BLaER1 treated with 17β-estradiol and CSF1 and Interleukin-3, amounts not matched to agents 10 nM and 100 nM (cell line): Measurements from ENCODE around the gene CORO1A.
A peak's percentile ranks its signal among the peaks of the same experiment; 100 is the strongest.

Experiments used
- H3K27ac ChIP-seq, 11 experiments: shearing (Covaris generic); formaldehyde crosslinking; 2 replicates each; pipeline ENCODE4 v1.8.1; 2022
- H3K27me3 ChIP-seq, 11 experiments: shearing (Covaris generic); formaldehyde crosslinking; 2 replicates each; pipeline ENCODE4 v1.8.1; 2022
- H3K36me3 ChIP-seq, 11 experiments: shearing (Covaris generic); formaldehyde crosslinking; 2 replicates each; pipeline ENCODE4 v1.8.1; 2022
- H3K4me1 ChIP-seq, 10 experiments: shearing (Covaris generic); formaldehyde crosslinking; 2 replicates each; pipeline ENCODE4 v1.8.1; 2022
- H3K4me2 ChIP-seq, 11 experiments: shearing (Covaris generic); formaldehyde crosslinking; 2 replicates each; pipeline ENCODE4 v1.8.1; 2022
- H3K4me3 ChIP-seq, 10 experiments: shearing (Covaris generic); formaldehyde crosslinking; 2 replicates each; pipeline ENCODE4 v1.8.1; 2022
- H3K9ac ChIP-seq, 11 experiments: shearing (Covaris generic); formaldehyde crosslinking; 2 replicates each; pipeline ENCODE4 v1.8.1; 2022
- H3K9me3 ChIP-seq, 11 experiments: shearing (Covaris generic); formaldehyde crosslinking; replicated peaks in 1 of 11; 2 replicates each; pipeline ENCODE4 v1.8.1; 2022
- H4K20me1 ChIP-seq, 11 experiments: shearing (Covaris generic); formaldehyde crosslinking; 2 replicates each; pipeline ENCODE4 v1.8.1; 2022
- Cebpa-rat ChIP-seq, 11 experiments: shearing (Covaris generic); IDR thresholded peaks; 2 replicates each; pipeline ENCODE4 v1.8.1; 2022

Gene CORO1A

DNA sequence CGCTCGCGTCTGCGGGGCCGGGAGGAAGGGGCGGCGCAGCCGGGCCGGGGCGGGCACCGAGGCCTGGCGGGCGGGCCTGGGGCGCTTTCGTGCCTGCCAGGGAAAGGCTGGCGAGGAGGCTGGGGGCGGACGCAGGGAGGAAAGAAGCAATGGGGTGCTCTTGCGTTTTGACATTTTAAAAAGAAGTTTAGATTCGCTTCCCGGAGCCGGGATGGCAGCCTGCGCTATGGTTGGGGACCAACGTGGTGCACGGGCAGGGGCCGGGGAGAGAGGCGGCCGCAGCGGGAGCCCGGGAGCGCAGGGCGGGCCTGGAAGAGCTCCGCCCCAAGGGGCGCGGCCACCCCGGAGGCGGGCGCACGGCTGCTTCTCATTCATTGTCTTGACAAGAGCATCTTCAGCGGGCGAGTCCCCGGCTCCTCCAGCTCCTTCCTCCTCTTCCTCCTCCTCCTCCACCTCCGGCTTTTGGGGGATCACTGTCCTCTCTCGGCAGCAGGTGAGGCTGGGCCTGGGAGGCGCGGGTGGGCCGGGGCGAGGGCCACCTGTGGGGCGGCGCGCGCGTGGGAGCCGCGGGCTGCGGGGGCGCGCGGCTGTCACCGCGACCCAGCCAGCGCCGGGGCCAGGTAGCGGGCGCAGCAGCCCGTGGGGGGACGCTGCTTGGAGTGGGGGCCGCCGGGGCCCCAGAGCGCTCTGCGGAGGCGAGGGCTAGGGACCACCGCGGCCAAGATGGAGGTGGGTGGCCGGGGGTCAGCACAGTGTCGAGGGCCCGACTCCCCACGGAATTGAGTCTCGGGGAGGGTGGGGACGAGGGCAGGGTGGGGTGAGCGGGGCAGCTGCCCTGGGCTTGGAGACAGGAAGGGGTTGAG, at the start of gene CORO1A:
CORO1A (plus strand) TSS at position 370 of the 863 bp plus-strand sequence. CDS start 1,608 bp downstream, outside the sequence.
- no peaks in the 10 kb centered on the region for H3K27me3 ChIP-seq
- peaks cover 5 to 43% (median 30%) of the 10 kb centered on the region in 11 experiments; a peak in 18 of 22 replicates for H4K20me1 ChIP-seq
- H3K4me2 ChIP-seq, result peak within 1 kb of the TSS; percentile 91 to 100 (median 99)
- peaks cover 10 to 44% (median 24%) of the 10 kb centered on the region in 11 experiments for H3K36me3 ChIP-seq
- H3K9me3 ChIP-seq, result no peaks in the 10 kb centered on the region
- H3K27ac ChIP-seq, result peak within 1 kb of the TSS; percentile 77 to 98 (median 93)
- peak within 1 kb of the TSS; percentile 86 to 97 (median 92) for H3K9ac ChIP-seq
- peaks cover 33 to 44% (median 39%) of the 10 kb centered on the region in 10 experiments for H3K4me1 ChIP-seq
- peak within 1 kb of the TSS; percentile 88 to 100 (median 97) for H3K4me3 ChIP-seq
- no peak for TF ChIP-seq Cebpa-rat (IDR thresholded peaks at IDR 0.05)

DNA sequence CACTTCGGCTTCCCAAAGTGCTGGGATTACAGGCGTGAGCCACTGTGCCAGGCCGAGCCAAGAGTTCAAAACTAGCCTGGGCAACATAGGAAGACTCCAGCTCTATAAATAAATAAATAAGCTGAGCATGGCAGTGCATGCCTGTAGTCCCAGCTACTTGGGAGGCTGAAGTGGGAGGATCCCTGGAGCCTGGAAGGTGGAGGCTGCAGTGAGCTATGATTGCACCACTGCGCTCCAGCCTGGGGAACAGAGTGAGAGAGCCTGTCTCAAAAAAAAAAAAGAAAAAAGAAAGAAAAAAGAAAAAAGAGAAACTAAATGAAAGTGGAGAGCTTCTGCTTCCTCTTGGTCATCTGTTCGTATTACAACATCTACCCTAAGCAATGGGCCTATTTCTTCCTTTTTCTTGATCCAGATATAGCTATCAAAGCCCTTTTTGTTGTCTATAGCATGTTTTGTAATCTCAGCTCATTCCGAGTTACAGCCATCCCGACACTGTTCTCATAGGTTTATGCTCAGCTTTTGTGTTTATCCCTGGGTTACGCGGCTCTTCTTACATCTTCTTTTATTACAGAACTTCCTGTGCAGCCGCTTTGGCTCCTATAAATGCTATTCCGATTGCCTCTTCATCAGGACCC, 46.3 kb upstream of the CORO1A start:
- H3K9ac ChIP-seq, result peak overlapping the region in 6 of 11 experiments; percentile 21 to 61 (median 48); a peak in 11 of 22 replicates
- TF ChIP-seq Cebpa-rat (IDR thresholded peaks at IDR 0.05), result peak in 3 of 11 experiments; percentile 23 to 55 (median 41); a peak in 3 of 22 replicates
- peak overlapping the region in 9 of 11 experiments; percentile 5 to 83 (median 67); a peak in 16 of 22 replicates for H3K27ac ChIP-seq
- no peaks in the 10 kb centered on the region for H3K36me3 ChIP-seq
- peaks cover 0 to 10% (median under 1%) of the 10 kb centered on the region in 11 experiments; a peak in 5 of 22 replicates for H3K9me3 ChIP-seq
- H3K4me1 ChIP-seq, result peaks cover 37 to 72% (median 52%) of the 10 kb centered on the region in 10 experiments
- peak overlapping the region in 2 of 10 experiments; percentile 0 to 35; a peak in 2 of 20 replicates for H3K4me3 ChIP-seq
- H3K4me2 ChIP-seq, result peak overlapping the region in 9 of 11 experiments; percentile 24 to 86 (median 70); a peak in 18 of 22 replicates
- no peaks in the 10 kb centered on the region for H4K20me1 ChIP-seq
- no peaks in the 10 kb centered on the region for H3K27me3 ChIP-seq

DNA sequence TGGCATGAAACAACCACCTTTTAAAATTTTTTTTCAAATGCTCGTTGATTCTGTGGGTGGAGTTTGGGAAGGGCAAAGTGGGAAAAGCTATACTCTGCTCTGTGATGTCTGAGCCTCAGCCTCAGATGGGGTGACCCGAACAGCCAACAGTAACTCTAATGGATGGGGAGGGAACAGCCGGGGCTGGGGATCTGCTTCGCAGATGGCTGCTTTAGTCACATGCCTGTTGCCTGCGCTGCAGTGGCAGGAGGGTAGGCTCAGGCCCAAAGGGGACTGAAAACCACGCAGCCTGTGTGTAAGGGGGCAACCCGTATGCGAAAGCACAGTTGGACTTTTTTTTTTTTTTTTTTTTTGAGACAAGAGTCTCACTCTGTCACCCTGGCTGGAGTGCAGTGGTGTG, 45.5 kb upstream of the CORO1A start:
- no peaks in the 10 kb centered on the region for H3K27me3 ChIP-seq
- H4K20me1 ChIP-seq, result no peaks in the 10 kb centered on the region
- H3K4me1 ChIP-seq, result peaks cover 29 to 67% (median 44%) of the 10 kb centered on the region in 10 experiments
- H3K36me3 ChIP-seq, result no peaks in the 10 kb centered on the region
- H3K27ac ChIP-seq, result peak overlapping the region in 8 of 11 experiments; percentile 2 to 83 (median 70); a peak in 13 of 22 replicates
- H3K4me2 ChIP-seq, result peak overlapping the region; percentile 33 to 86 (median 69)
- H3K9me3 ChIP-seq, result peaks cover 0 to 4% (median 0%) of the 10 kb centered on the region in 11 experiments; a peak in 2 of 22 replicates
- no peak for TF ChIP-seq Cebpa-rat (IDR thresholded peaks at IDR 0.05)
- peak overlapping the region in 5 of 11 experiments; percentile 27 to 61 (median 34); a peak in 6 of 22 replicates for H3K9ac ChIP-seq
- no peak overlapping the region for H3K4me3 ChIP-seq

DNA sequence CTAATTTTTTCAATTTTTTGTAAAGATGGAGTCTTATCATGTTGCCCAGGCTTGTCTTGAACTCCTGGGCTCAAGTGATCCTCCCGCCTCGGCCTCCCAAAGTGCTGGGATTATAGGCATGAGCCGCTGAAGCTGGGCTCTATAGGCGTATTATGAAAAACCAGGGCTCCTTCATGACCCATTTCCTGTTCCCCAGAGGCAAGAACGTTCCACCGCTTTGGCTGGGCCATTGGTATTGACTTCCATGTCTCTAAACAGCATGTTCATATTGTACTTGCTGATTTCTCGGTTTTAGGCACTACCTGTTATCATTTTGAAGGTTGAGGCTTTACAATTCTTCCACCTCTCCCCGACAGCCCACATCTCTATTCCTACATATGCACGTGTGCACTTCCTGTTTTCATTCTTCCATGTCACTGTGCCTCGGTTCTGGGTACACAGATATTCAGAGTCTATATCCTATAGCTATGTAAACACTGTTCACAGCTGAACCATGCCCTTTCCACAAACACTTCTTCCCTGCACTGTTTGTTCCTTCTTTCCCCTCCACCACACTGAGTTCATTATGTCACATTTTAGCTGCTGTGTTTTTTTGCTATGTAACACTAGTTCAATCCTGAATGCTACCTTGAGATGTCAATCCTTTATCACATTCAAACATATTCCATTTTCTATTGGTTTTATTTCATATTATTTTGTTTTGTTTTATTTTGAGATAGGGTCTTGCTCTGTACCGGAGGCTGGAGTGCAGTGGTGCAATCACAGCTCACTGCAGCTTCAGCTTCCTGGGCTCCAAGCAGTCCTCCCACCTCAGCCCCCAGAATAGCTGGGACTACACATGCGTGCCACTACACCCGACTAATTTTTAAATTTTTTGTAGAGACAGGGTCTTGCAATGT, 43.6 kb upstream of the CORO1A start:
- Histone ChIP-seq H3K9me3 (no peaks in the 10 kb centered on the region), H3K27me3 (no peaks in the 10 kb centered on the region), H3K36me3 (no peaks in the 10 kb centered on the region), H3K4me1 (peaks cover 27 to 67% (median 41%) of the 10 kb centered on the region in 10 experiments; a peak in 19 of 20 replicates), H4K20me1 (no peaks in the 10 kb centered on the region), H3K9ac (no peak overlapping the region), H3K4me3 (no peak overlapping the region), H3K27ac (peak overlapping the region in 1 of 11 experiments; percentile 29; a peak in 2 of 22 replicates), H3K4me2 (peak overlapping the region; percentile 33 to 86 (median 69))
- no peak for TF ChIP-seq Cebpa-rat (IDR thresholded peaks at IDR 0.05)

DNA sequence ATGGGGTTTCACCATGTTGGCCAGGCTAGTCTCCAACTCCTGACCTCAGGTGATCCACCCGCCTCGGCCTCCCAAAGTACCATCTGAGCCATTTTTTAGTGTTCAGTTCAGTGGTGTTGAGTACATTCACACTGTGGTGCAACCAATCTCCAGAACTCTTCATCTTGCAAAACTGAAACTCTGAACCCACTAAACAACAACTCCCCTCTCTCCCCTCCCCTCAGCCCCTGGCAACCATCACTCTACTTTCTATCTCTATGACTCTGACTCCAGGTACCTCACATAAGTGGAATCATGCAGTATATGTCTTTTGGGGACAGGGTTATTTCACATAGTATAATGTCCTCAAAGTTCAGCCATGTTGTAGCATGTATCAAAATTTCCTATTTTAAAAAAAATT, 41.7 kb upstream of the CORO1A start:
- H3K27ac ChIP-seq, result no peak overlapping the region

DNA sequence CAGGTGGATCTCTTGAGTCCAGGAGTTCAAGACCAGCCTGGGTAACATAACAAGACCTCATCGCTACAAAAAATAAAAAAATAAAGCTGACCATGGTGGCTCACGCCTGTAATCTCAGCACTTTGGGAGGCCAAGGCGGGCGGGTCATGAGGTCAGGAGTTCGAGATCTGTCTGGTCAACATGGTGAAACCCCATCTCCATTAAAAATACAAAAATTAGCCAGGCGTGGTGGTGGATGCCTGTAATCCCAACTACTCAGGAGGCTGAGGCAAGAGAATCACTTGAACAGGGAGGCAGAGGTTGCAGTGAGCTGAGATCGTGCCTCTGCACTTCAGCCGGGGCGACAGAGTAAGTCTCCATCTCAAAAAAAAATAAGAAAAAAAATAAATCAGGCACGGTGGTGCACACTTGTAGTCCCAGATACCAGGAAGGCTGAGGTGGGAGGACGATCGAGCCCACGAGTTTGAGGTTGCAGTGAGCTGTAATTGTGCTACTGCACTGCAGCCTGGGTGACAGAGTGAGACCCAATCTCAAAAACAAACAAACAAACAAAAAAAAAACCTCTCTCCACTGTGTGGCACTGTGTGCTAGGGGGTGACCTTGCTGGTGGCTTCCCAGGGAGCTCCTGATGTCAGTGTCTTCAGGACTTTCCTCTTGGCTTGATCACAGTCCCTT, 40.6 kb upstream of the CORO1A start:
- TF ChIP-seq Cebpa-rat (IDR thresholded peaks at IDR 0.05), result no peak
- Histone ChIP-seq H4K20me1 (no peaks in the 10 kb centered on the region), H3K4me1 (peaks cover 26 to 37% (median 27%) of the 10 kb centered on the region in 10 experiments; a peak in 19 of 20 replicates), H3K9ac (no peak overlapping the region), H3K27me3 (no peaks in the 10 kb centered on the region), H3K4me2 (no peak overlapping the region; a peak in 1 of 22 replicates), H3K27ac (no peak overlapping the region), H3K4me3 (no peak overlapping the region), H3K9me3 (peaks cover 0 to under 1% (median 0%) of the 10 kb centered on the region in 11 experiments; a peak in 1 of 22 replicates), H3K36me3 (no peaks in the 10 kb centered on the region)

More for the DNA sequence above, 41.7 kb upstream of the CORO1A start:
- TF ChIP-seq Cebpa-rat (IDR thresholded peaks at IDR 0.05), result no peak
- no peaks in the 10 kb centered on the region for H3K9me3 ChIP-seq
- peaks cover 27 to 48% (median 38%) of the 10 kb centered on the region in 10 experiments; a peak in 19 of 20 replicates for H3K4me1 ChIP-seq
- H3K27me3 ChIP-seq, result no peaks in the 10 kb centered on the region
- no peaks in the 10 kb centered on the region for H4K20me1 ChIP-seq
- H3K9ac ChIP-seq, result no peak overlapping the region
- H3K4me2 ChIP-seq, result no peak overlapping the region
- no peak overlapping the region for H3K4me3 ChIP-seq
- no peaks in the 10 kb centered on the region for H3K36me3 ChIP-seq

DNA sequence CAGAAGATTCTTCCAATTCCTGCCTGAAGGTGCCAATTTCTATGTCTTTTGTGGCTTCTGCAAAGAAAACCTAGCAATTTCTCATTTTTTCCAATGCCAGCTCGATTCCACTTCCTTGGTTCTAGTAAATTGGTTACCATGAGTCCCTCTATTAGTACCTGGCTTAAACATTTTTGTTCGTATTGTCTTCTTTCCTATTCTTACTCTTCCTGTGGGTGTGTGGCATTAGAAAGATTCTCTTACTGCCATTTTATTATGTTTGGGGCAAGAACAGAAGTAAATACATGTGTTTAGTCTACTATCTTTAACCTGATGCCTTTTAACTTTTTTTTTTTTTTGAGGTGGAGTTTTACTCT, 40.1 kb upstream of the CORO1A start:
- Histone ChIP-seq H3K36me3 (no peaks in the 10 kb centered on the region), H3K27ac (no peak overlapping the region), H3K4me2 (no peak overlapping the region), H3K9me3 (peaks cover 0 to 6% (median 3%) of the 10 kb centered on the region in 11 experiments; a peak in 9 of 22 replicates), H3K27me3 (no peaks in the 10 kb centered on the region), H4K20me1 (no peaks in the 10 kb centered on the region), H3K4me3 (no peak overlapping the region), H3K4me1 (peaks cover 21 to 32% (median 22%) of the 10 kb centered on the region in 10 experiments; a peak in 19 of 20 replicates), H3K9ac (no peak overlapping the region)
- no peak for TF ChIP-seq Cebpa-rat (IDR thresholded peaks at IDR 0.05)

DNA sequence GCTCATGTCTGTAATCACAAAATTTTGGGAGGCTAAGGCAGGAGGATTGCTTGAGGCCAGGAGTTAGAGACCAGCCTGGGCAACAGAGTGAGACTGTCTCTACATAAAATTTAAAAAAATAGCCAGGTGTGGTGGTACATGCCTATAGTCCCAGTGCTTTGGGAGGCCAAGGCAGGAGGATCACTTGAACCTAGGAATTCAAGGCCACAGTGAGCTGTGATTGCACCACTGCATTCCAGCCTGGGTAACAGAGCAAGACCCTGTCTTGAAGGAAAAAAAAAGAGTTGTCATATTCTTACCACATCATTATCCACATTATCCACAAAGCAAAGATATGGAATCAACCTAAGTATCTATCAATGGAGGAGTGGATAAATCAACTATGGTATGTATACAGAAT, 39.4 kb upstream of the CORO1A start:
- no peak for TF ChIP-seq Cebpa-rat (IDR thresholded peaks at IDR 0.05)
- Histone ChIP-seq H3K36me3 (no peaks in the 10 kb centered on the region), H3K9ac (no peak overlapping the region), H3K4me1 (peaks cover 14 to 25% (median 15%) of the 10 kb centered on the region in 10 experiments; a peak in 19 of 20 replicates), H3K9me3 (peaks cover 5 to 13% (median 10%) of the 10 kb centered on the region in 11 experiments), H3K4me2 (no peak overlapping the region), H3K4me3 (no peak overlapping the region), H4K20me1 (no peaks in the 10 kb centered on the region), H3K27me3 (no peaks in the 10 kb centered on the region), H3K27ac (no peak overlapping the region)
